Stimulated activated CD4-positive, alpha-beta T cell treated with anti-CD3 and anti-CD28 coated beads, TNF-alpha, amount 100 ng/mL, for 4 hours (primary cell): ENCODE data around the gene RANBP3.
"Not testable (repeated sequence)": the region's sequence is repeated elsewhere in the genome, so short reads cannot be mapped to it uniquely, and the experiment has no call there.

ENCODE experiments used
- DNase-seq, 3 experiments: peaks; one replicate each; pipeline ENCODE4 v3.0.0-alpha.2; 2020; ENCODE audit warnings: low read depth in 3 of 3

Gene RANBP3

DNA sequence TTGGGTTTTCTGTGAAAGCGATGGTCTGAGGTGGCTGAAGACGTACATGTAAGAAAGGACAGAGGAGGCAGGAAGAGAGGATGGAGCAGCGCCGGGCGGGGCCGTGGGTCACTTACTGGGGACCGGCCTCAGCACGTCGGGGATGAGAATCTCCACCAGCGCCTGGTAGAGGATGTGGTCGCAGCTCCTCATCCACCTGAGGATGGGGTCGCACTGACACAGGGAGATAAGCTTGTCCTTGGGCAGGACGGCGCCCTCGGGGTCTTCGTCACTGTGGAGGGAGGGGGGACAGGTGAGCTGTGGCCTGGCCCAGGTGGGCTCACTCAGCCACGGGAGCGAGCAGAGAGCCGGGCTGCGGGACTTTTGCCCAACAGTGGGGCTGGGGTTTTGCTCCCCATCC is 29.0 kb upstream of the RANBP3 start:
- no peak for DNase-seq

DNA sequence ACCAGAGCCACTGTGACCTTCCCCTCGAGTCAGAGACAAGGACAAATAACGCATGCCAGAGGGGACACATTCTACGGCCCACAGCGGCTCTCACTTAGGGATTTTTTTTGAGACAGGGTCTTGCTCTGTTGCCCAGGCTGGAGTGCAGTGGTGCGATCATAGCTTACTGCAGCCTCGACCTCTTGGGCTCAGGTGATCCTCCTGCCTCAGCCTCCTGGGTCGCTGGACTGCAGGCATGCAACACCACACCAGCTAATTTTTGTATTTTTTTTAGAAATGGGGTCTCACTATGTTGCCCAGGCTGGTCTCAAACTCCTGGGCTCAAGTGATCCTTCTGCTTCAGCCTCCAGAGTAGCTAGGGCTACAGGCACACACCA is 28.1 kb upstream of the RANBP3 start:
- DNase-seq: not testable (repeated sequence)

DNA sequence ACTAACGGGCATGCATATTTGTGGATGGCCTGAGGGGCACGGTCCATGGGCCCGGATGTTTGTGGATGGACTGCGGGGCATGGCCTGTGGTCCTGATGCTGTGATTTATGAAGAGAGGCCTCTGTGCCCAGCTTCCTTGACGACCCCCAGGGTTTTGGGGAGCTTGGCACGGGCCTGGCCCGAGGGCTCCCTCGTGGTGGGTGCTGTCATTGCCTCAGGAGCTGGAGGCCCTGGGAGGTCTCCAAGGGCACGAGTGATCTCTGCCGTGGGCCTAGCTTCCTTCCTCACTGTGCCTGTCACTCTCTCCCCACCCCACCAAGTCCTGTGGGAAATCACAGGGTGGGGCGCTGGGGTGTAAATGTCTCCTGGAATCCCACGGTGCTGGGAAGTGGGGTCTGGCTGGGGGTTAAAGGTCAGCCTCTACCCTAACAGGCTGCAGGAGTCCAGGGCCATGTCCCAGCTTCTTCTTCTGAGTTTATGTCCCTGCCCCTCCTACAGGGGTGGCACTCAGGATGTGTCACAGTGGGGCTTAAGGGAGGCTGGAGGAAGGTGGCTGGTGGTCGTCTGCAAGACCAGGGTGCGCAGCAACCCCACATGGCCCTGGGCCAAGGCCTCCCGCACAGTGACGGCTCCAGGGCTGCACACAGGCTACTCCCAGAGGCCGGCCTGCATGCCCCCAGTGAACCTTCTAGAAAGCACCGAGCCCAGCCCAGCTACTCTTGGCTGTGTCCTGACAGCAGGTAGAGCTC is 27.6 kb upstream of the RANBP3 start:
- no peak for DNase-seq

DNA sequence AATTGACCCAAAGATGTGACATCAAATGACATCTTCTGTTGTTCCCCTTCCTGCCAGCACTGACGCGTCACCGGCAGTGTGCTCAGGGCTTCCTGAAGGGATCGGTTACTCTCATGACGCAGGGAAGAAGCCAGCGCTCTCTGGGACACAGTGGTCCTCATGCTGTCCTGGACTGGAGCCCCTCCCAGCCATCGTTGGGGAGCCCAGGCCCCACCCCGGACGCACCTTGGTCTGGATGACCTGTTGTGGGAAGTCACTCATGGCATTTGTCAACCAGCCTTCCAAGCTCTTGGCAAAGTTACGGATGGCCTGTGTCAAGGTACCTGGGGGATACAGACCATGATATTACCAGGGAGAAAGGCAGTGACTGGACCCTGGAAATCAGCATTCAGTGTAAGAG is 26.0 kb upstream of the RANBP3 start:
- no peak for DNase-seq

DNA sequence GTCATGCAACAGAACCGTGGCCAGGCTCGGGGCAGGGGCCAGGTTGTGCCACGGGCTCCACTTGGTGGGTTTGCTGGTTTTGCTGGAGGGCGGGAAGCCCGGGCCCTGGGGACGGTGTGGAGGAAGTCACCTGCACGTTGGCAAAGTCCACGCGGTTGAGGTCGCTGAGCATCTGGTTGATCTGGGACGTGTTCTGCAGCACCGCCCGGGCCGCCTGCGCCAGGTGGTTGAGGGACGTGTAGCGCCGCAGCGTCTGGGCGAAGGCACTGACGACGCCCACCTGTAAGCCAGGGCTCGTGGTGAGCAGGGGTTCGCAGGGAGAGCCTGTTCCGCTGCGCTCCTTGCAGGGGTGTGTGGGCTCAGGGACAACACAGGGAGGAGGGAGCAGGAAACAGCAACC is 24.7 kb upstream of the RANBP3 start:
- DNase-seq: no peak

DNA sequence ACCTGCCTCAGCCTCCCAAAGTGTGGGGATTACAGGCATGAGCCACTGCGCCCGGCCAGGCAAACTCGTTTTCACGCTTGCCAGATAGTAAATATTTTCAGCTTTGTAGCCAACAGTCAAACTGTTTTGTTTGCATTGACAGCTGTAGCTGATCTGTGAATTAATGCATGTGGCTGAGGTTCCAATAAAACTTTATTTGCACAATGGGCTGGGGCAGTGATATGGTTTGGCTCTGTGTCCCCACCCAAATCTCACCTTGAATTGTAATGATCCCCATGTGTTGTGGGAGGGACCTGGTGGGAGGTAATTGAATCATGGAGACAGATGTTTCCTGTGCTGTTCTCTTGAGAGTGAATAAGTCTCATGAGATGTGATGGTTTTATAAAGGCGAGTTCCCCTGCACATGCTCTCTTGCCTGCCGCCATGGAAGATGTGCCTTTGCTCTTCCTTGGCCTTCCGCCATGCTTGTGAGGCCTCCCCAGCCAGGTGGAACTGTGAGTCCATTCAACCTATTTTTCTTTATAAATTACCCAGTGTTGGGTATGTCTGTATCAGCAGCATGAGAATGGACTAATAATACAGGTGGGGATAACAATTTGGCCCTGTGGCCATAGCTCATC is 22.4 kb upstream of the RANBP3 start:
- no peak for DNase-seq

DNA sequence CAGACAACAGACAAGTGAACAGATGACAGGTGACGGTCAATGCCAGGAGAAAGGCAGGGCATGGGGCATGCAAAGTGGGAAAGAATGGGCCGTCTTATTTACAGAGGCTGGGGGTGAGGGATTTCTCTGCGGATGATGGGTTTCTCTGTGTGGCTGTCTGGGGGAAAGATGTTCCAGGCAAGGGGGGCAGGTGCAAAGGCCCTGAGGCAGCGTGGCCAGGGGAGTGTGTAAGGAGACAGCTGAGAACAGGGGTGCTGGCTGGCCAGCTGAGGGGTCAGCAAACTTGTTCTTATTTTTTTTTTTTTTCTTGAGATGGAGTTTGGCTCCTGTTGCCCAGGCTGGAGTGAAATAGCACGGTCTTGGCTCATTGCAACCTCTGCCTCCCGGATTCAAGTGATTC is 21.8 kb upstream of the RANBP3 start:
- DNase-seq: no peak

DNA sequence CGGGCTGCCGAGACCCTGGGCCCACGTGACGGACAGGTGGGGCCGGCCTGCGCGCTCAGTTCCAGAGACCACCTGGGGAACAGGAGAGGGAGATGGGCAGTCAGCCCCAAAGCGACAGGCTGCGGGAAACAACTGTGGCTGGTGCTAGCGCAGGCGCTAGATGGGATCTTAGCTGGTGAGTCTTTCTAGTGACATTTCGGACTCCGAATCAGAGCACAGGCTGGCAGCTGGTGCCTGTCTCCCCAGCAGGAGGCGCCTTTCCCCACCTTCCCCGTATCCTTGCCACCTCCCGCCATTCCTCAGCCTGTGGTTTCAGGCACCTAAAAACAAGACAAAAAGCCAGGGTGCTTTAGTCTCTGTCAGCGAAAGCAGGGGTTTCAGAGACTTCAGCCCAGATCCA is 19.4 kb upstream of the RANBP3 start:
- no peak for DNase-seq

DNA sequence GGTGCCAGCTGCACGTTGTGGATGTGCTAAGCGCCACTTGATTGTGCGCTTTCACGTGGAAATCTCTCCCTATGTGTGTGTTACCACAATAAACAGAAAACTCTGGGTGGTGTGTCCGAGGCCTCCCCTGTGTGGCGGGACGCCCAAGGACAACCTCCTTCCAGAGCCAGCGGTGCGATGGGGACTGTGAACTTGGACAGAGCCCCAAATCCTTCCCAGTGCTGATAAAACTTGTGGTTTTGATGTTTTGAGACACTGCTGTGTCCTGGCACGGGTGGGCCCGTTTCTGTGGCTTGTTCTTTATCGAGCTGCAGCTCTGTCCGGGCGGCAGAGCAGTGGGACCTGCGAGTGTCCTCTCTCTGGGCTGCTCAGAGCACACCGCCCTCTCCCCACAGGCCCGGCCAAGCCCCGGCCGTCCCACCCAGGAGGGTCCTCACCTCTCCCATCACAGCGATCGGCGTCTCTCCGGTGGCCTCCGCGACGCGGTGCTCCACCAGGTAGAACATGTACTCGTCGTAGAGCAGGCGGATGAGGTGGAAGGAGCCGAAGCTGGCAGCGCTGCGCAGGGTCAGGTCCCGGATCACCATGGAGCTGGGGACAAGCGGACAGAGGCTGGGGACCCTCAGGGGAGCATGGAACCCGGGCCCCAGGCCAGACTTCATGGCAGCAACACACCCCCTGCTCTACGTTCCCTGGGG is 18.8 kb upstream of the RANBP3 start:
- no peak for DNase-seq

DNA sequence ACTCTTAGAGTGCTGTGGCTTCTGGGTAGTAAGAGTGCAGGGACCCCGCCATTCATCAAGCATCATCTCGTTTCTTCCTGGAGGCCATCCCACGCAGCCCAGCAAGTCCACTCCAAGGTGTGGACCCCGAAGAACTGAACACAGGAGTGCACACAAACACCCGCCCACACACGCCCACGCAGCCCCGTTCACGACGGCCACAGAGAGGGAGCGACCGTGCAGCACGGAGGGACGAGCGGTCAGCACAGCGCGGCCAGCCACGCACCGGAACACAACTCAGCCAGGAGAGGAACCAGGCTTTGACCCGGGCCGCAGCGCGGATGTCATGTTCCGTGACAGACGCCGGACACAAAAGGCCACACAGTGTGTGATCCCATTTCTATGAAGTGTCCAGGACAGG is 18.2 kb upstream of the RANBP3 start:
- DNase-seq: no peak

DNA sequence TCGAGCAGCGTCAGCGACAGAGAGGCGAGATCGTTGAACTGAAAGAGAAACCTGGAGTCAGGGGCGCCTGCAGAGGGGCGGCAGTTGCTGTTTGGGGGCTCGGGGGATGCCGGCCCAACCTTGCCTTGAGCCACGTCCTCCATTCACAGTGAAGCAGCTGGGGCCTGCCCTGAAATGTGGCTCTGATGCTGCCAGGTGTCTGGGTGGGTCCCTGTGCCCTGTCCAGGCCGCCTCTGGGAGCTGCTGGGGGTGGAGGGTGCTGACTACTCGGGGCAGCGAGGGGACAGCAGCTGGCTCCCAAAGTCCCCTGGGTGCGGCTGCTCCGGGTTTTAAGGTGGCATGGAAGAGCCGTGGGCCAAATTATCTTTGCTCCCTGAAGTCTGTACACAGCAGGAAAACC is 17.7 kb upstream of the RANBP3 start:
- DNase-seq: no peak

DNA sequence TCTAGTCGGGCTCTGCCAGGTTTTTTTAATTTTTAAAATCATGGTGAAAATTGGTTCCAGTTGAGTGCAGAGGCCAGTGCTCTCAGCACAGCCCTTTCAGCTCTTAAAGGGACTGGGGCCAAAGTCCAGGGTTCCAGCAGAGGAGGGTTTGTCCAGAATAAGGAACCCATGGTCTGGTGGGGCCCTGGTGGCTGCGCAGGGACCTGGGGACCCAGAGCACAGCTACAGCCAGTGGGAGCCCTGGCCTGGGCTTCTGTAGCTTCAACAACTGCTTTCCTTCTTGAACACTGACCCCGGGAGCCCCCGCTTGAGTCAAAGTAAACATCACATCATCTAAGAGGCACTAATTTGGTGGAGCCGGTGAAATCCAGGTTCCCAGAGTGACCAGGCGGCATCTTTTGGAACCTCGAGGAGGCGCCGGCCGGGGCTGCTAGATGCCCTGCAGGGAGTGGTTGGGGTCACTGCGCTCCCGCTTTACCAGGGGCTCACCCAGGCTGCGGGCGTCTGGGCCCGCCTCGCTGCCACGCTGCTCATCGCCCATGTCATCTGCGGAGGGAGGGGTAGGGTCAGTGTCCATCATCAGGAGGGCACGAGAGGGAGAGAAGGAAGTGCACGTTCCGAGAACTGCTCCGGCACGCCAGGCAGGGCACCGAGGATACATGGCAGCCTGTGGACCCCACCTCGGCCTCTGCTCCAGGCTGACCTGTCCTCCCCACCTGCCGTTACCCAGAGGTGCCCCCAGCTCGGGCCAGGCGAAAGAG is 16.6 kb upstream of the RANBP3 start:
- DNase-seq: no peak

DNA sequence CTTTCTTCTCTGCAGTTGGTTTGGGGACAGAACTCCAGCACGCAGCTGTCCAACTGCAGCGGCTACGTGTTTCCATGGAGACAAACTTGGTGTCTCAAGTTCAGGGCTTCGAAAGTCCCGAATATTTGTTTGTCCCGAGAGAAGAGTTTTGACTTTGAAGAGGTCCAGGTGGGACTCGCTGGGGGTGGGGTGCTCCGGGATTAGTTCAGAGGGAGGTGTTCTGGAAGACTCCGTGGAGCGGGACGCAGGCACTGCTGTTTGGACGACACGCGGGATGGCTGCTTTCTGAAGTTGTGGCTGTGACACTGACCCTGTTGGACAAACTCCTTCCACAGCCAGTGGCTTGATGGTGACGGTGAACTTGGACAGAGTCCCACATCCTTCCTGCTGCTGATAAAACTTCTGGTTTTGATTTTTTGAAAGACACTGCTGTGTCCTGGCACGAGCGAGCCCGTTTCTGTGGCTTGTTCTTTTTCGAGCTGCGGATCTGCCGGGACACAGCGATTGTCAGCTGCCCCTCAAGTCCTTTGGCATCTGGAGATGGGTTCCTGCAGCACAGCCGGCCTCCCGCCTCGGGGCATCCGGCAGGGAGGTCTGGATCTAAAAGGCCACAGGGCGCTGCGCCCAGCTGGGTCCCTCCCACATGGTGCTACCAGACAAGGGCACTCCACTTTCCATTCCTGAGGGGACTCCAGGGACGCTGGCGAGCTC is 15.9 kb upstream of the RANBP3 start:
- no peak for DNase-seq

DNA sequence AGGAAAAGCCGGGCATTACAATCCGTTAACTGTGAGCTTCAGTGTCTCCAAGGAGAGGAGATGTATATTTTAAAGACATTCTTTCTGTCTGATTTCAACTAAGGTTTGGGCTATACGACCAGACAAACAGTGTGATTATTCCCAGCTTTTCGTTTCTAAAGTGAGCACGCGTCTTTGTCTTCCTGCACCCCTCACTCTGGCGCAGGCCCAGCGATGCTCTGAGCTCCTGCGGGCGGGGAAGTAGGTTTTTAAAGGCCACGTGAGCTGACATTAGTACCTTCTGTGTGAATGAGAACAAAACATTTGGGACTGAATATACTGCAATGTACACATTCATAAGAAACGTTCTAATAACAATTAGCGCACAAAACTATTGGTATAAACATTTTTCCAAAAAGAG is 15.3 kb upstream of the RANBP3 start:
- DNase-seq: no peak

DNA sequence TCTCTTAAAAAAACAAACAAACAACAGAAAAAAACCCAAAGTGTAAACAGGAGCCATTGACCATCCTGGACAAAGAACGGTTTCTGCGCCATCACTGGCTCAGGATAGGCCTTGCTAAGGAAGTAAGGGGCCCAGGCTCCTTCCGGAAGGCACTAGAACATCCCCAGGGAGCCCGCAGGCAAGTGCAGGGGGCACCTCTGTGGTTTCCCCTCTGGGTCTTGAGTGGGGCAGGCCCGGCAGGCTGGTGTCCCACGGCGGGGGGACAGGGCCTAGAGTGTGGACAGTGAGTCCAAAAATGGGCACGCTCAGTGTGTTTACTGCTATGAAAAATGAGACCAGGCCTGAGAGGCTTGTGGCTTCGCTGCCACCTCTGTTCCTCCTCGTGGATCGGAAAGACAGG is 14.8 kb upstream of the RANBP3 start:
- DNase-seq: no peak

DNA sequence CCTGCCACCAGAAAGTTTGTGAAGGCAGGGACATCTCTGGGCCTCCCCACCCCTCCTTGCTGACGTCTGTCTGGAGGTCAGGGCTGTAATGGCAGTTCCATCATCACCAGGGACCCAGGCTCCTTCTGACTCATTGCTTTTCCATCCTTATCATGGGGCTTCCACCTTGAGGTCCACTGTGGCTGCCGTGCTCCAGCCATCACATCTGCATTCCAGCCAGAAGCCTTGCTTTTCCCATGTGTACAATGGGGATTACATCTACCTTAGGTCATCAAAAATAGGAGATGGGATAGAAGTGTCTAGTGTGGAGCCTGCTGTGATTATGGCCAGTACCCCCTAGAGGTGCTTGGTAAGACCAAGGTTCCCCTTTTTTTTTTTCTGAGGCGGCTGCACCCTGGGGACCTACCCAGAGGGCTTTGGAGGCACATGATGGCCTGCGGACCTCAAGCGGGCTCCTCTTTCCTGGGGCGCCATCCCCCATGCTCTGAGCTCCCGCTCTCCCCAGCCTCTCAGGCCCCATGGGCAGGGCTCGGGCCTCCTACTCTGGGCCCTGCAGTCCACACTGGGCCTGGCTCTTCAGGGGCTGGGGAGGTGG is 13.4 kb upstream of the RANBP3 start:
- no peak for DNase-seq

DNA sequence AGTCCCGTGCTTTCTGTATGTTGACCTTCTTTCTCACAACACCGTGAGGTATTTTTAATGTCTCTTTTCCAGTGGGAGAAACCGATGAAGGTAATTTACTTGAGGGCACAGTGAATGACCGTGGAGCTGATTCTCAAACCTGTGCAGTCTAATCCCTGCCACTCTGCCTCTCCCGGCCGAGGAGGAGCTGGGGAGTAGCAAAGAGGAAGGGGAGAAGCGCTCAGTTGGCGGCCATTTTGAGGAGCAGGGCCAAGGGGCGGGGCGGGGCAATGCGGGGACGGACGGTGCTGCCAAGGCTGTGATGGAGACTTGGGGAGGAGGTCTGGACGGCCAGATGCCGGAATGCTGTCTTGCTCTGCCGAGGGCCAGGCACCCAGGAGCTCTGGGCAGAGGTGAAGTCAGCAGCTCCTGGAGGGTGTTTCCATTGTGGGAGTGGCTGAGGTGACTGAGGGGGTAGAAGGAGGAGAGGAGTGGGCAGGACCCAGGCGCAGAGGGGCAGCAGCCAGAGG is 12.4 kb upstream of the RANBP3 start:
- no peak for DNase-seq

DNA sequence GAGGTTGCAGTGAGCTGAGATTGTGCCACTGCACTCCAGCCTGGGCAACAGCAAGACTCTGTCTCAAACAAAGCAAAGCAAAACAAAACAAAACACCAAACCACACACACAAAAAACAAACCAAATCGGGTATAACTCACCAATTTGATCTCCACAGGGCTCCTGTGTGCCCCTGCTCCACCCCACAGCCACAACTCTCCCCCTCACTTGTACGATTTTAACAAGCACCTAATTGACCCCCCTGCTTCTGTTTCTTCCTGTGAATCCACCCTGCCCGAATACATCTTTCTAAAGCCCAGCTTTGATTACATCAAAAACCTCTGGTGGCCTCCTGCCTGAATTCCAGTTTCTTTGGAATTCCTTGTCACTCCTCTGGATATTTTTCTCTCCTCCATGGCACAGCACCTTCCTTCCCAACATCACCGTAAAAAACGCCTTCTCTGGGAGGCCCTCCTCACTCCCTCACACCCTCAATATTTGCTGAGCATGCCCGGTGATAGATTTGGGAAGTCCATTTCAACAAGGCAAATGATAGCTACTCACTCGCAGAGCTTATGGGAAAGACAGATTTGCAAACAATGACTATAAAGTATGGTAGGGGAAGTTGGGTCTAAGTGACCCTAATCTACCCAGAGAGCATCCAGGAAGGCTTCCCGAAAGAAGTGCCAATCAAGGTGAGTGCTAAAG is 11.6 kb upstream of the RANBP3 start:
- no peak for DNase-seq

DNA sequence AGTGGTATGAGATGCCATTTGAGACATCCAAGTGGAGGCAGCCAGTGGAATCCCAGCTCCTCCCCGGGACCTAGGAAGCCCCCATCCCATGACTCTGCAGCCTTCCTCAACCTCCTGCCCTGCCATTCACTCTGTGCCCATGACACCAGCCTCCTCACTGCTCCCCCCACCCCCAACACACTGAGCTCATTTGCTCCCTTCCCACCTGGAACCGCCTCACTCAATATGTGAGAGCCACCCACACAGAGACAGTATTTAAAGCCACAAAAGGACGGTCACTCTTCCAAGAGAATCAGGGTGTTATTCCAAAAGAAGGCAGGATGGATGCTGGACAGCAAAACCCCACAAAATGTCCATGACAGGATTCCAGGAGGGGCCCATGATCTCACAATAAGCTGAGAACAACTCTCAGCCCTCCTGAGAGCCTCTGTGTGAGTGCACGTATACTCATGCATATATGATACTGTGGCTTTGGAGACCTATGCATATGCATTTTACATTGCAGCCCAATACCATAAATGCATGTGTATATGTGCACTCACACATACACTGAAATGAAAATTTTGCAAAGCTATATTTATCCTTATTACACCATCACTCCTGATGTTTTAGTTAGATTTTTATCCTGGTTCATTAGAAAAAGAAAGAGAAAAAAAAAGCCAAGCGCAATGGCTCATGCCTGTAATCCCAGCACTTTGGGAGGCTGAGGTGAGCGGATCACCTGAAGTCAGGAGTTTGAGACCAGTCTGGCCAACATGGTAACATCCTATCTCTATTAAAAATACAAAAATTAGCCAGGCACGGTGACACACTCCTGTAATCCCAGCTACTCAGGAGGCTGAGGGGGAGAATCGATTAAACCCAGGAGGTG is 10.8 kb upstream of the RANBP3 start:
- no peak for DNase-seq
